PC-3 (cell line): ENCODE measurements around the gene FOXI1.

Experiments used
- EZH2 ChIP-seq: fragments of 300-600 bp; sonication (generic); IDR thresholded peaks from one replicate; pipeline ENCODE4 v1.6.1; 2017; ENCODE audit warnings: antibody characterized with exemption, mild to moderate bottlenecking, low read length; ENCODE audit not compliant: unreplicated experiment
- TF ChIP-seq, protein P1 (sequence below): fragments of 300-600 bp; sonication (generic); conservative IDR thresholded peaks from 2 replicates; pipeline ENCODE4 v1.5.1; 2017; ENCODE audit warnings: antibody characterized with exemption, low read depth, mild to moderate bottlenecking, low read length

DNA sequence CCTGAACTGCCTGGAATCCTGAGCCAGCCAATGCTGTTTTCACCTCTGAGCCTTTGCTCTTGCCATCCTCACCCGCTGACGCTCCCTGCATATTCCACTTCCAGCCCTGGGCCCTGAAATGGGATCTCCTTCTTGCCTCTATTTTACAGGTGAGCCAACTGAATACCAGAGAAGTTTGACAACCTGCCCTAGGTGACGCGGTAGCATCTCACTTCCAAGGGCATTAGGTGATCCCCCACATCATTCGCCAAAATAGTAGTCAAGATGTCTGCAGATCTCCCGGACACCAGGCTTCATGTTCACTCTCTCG is 43.5 kb downstream of the FOXI1 start:
- TF ChIP-seq, protein P1, sequence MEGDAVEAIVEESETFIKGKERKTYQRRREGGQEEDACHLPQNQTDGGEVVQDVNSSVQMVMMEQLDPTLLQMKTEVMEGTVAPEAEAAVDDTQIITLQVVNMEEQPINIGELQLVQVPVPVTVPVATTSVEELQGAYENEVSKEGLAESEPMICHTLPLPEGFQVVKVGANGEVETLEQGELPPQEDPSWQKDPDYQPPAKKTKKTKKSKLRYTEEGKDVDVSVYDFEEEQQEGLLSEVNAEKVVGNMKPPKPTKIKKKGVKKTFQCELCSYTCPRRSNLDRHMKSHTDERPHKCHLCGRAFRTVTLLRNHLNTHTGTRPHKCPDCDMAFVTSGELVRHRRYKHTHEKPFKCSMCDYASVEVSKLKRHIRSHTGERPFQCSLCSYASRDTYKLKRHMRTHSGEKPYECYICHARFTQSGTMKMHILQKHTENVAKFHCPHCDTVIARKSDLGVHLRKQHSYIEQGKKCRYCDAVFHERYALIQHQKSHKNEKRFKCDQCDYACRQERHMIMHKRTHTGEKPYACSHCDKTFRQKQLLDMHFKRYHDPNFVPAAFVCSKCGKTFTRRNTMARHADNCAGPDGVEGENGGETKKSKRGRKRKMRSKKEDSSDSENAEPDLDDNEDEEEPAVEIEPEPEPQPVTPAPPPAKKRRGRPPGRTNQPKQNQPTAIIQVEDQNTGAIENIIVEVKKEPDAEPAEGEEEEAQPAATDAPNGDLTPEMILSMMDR, result no peak
- TF ChIP-seq EZH2, result no peak
